A172 (cell line): Measurements from ENCODE around the gene FAM120A. TPM values are rescaled to one million over a fixed set of nuclear protein-coding genes. Genes with fewer than 3 reads are reported as not detected.
A peak's percentile ranks its signal among the peaks of the same experiment; 100 is the strongest.

Source experiments
- DNase-seq: peaks from one replicate; pipeline ENCODE4 v3.0.0-alpha.2; 2015; ENCODE audit warnings: low spot score
- total RNA-seq: library from RNA; depleted of rRNA; stranded (reverse); fragments of >200 nt; shearing (Covaris generic); gene quantifications from 2 replicates; pipeline ENCODE4 v1.2.3, GENCODE V29; 2014

The FAM120A gene
- total RNA-seq, 1 experiment from 2014 or later: 65.1 TPM

GRCh38 chr9:93470391-93470790 is 18.9 kb downstream of the FAM120A start:
- DNase-seq: no peak

- no peak for DNase-seq
These were observed 19.6 kb downstream of the FAM120A start for GRCh38 chr9:93471124-93471523.

DNA sequence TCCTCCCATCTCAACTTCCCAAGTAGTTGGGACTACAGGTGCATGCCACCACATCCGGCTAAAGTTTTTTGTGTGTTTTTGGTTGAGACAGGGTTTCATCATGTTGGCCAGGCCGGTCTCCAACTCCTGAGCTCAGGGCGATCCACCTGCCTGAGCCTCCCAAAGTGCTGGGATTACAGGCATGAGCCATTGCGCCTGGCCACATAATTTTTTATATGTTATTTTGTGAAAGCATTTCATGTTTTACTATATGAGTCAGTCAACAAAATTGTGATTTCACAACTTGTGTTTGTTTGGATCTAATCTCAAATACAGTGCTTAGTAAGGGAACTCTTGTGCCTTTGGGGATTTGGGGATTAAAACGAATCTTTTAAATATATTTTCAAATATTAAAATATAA is 21.9 kb downstream of the FAM120A start:
- DNase-seq: no peak

GRCh38 chr9:93475108-93475507 is 23.6 kb downstream of the FAM120A start:
- no peak for DNase-seq

DNA sequence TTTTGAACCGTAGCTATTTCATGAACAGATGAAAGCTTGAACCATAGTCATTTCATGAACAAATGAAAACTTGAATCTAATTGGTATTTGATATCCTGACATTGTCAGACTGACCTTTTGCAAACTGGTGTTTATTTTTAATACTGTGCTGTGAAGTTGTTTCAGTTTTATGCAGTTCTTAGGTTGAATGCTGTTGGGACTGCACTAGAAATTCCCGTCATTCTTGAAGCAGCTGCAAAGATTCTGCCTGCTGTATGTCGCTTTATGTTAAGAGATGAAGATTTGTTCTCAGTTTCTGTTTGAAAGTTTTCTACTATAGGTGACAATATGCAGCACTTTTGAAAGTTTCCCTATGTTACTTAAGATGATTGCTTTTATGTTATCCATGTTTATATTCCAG is 24.4 kb downstream of the FAM120A start:
- no peak for DNase-seq

GRCh38 chr9:93476924-93477323 is 25.4 kb downstream of the FAM120A start:
- DNase-seq: no peak

GRCh38 chr9:93477397-93477796 is 25.9 kb downstream of the FAM120A start:
- no peak for DNase-seq

DNA sequence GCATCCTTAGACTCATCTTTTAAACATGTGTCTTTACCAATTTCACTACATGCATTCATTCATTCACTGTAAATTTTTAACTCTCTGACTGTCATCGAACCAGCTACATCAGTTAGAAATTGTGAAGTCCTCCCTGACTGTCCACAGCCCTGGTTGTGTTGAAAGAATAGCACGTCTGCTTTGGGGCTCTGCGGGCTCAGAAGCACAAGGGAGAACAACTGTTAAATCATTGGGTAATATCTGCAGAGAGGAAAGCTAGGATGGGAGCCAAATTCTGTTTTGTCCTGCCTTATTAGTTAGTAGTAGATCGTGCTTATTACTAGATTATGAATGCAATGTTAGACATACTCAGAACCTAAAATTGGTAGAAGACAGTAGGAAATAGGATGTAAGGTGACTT is 28.2 kb downstream of the FAM120A start:
- DNase-seq: no peak

GRCh38 chr9:93480262-93480661 is 28.8 kb downstream of the FAM120A start:
- DNase-seq: no peak

- no peak for DNase-seq
These were observed 29.3 kb downstream of the FAM120A start for GRCh38 chr9:93480728-93481324.

- DNase-seq: no peak
These were observed 32.0 kb downstream of the FAM120A start for GRCh38 chr9:93483497-93483896.

GRCh38 chr9:93486268-93486667 is 34.8 kb downstream of the FAM120A start:
- DNase-seq: no peak

DNA sequence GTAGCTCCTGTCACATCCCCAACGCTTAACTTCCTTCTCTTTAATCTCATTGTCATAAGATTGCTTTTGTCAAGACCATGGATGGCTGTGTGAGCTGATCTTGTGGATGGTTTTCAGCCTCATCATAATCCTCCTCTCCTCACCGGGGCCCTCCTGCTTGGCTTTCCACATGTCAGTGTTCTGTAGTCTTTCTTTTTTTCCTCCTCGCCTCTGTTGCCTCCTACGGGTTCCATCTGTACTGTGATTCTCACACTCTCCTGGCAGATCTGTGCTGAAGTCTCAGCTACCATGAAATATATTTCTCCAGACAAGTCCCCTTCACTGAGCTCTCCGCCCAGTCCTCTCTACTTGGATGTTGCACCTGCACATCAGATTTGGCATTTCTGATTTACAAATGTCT is 36.8 kb downstream of the FAM120A start:
- no peak for DNase-seq

DNA sequence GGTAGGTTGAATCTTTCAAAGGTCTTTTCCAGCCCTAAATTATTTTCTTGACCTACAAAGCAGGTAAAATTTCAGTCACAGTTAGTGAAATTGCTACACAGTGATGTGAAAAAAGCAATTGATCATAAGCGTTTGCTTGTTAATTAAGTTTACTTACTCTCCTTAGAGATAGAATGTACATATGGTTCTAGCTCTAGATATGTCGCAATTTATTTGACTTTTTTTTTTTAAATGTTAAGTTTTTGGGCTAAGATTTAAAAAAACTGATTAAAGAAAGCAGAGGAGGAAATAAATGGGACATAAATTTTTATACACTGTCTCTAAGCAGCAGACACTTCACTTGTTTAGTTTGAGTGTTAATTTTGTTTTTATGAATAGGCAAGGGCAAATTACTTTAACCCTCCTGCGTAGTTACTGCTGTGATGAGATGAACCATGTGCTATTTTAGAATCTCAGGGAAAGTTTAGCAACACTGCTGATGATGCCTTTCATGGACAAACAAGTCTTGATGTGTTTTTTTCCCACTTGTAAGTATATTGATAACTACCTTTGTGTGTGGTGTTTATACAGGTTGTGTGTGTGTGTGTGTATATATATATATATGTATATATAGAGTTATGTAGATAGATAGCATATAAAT is 40.2 kb downstream of the FAM120A start:
- no peak for DNase-seq

DNA sequence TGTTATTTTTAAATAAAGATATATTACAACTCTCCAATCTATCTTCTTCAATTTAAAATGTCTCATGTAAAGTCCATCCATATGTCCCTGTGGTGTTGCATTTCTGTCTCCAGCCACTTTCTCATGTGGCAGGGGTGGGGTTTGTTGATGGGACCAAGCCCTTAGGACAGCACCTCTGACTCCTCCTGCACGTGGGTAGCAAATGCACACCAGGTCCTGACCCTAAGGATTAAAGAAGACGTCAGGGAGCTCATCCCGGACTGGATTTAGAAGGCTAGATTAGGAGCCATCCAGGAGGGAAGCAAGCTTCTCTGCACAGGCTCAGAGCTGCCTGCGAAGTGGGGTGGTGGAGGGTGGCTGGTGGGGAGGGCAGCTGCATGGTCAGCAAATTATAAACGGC is 40.8 kb downstream of the FAM120A start:
- no peak for DNase-seq

GRCh38 chr9:93493949-93494348 is 42.5 kb downstream of the FAM120A start:
- DNase-seq: no peak

DNA sequence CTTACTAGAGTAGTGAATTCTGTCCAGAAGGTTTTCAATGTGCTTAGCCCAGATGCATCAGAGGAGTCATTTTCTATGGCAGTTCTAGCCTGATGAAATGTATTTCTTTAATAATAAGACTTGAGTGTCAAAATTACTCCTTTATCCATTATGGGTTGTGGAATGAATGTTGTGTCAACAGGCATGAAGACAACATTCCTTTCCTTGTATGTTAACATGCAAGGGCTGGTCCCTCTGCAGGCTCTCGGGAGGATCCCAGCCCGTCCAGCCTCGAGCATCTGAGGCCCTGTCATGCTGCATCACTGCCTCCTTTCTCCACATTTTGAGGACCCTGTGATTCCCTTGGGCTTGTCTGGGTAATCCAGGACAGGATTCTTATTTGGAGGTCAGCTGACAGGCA is 44.8 kb downstream of the FAM120A start:
- DNase-seq: no peak

DNA sequence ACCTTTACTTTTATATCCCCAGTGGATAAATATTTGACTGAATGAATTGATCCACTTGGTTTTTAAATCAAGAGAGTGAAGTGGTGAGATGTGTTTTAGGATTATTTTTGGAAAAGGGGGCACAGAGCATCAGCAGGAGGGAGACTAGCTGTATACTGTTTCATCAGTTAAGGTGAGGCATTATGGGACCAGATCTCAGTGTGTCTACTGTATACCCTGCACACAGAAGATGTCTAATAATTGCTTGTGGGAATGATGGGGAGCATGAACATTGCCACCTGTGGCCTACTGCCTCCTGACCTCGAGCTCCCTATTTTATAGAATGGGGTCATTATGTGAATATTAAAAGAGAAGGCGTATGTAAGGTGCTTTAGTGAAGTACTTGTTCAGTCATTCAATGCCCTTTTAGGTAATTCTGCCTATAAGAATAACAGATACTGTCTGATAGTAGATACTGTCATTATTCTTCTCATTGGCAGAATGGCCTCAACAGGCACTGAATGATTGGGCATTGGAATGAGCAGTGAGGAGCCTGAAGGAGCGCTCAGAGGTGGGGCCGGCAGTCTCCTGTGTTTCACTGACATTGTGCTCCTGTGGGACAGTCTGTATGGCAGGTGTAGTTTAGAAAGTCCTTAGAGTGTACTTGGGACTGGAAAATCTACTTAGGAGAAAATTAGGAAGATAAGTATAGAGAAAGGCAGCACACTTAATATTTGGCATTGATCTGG is 49.2 kb downstream of the FAM120A start:
- no peak for DNase-seq

DNA sequence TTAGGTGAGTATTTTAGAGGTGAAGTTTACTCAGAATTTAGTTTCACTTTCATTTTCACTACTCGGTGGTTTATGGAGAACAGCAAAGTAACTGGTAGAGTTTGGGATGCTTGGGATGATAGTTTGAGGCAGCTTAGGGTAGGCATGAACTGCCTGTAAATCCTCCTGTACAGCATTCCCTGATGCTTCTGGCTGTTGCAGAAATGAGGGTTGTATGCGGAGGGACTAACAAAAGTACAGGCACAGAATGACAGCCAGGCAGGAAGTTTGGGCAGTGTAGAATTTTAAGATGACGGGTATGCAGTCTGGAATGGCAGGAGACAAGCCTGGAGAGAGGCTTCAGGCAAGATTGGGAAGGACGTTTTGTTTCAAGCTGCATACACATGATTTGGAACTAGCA is 49.9 kb downstream of the FAM120A start:
- peak; percentile 9 for DNase-seq

DNA sequence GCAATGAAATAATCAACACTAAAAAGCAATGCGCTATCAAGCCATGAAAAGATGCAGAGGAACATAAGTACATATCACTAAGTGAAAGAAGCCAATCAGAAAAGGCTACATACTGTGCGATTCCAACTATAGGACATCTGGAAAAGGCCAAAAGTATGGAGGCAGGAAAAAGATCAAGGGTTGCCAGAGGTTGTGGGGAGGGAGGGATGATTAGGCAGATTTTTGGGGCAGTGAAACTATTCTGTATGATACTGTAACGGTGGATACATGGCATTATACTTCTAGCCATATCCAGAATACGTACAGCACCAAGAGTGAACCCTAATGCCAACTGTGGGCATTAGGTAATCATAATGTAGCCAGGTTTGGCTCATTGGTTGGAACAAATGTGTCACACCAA is 51.9 kb downstream of the FAM120A start:
- DNase-seq: no peak

DNA sequence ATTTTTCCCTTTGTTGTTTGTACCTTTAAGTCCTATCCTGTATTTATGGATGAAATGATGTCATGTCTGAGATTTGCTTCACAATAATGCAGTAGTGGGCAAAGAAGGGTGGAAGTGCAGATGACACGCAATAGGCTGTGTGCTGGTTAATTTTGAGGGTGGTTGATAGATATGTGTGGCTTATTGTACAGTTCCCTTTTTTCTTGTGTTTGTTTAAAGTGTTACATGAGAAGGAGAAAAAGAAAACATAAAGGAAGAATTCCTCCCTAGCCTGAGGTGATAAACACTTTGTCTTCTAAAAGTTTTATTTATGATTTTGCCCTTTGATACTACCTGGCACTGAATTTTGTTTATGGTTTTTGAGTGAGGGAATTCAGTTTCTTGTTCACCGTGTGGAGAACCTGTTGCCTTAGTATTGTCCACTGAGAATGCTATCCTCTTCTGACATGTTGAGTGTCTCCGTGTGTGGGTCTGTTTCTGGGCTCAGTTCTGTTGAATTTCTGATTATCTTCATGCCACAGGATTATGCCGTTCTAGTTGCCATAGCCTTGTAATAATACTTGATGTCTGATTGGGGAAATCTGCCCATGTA is 54.2 kb downstream of the FAM120A start:
- DNase-seq: no peak

DNA sequence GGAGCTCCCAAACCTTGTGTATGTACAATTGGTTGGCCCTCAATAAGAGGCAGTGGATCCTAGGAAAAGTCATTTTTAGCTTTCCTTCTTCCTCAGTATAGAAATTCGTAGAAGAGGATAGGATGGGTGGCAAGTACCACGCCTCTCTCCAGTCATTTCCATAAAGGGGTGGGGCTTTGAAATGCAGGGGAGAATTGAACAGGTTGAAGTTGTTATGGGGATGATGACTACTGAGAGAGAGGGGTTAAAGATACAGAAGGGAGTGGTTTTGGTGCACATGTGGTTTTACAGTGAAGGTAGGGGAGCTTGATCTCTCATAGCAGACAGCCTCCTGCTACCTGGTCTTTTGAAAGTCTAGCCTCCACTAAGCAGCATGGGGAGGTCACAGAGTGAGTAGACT is 56.3 kb downstream of the FAM120A start:
- DNase-seq: no peak

- no peak for DNase-seq
These were observed 56.7 kb downstream of the FAM120A start for GRCh38 chr9:93508207-93508606.
